Activated CD8-positive, alpha-beta memory T cell treated with anti-CD3 and anti-CD28 coated beads, Interleukin-2, amount 50 U/mL, for 1 hour (primary cell): ENCODE results near the gene CMC4.

Experiments
- DNase-seq: peaks from one replicate; pipeline ENCODE4 v3.0.0-alpha.2; 2020; ENCODE audit errors: extremely low read depth

The CMC4 gene

GRCh38 chrX:155053656-155054055 lies 17.3 kb downstream of the CMC4 start:
- DNase-seq, result no peak

- DNase-seq, result no peak
Measured at GRCh38 chrX:155052738-155053498, 18.0 kb downstream of the CMC4 start.

GRCh38 chrX:155048977-155049619 lies 21.8 kb downstream of the CMC4 start:
- DNase-seq, result no peak

- no peak for DNase-seq
Measured at GRCh38 chrX:155046811-155047528, 24.0 kb downstream of the CMC4 start.

GRCh38 chrX:155046129-155046810 lies 24.7 kb downstream of the CMC4 start:
- DNase-seq, result no peak

GRCh38 chrX:155035688-155036087 lies 35.2 kb downstream of the CMC4 start:
- no peak for DNase-seq

- no peak for DNase-seq
Measured at GRCh38 chrX:155031657-155032056, 39.3 kb downstream of the CMC4 start.

GRCh38 chrX:155028877-155029291 lies 42.1 kb downstream of the CMC4 start:
- no peak for DNase-seq

- DNase-seq, result no peak
Measured at GRCh38 chrX:155028129-155028528, 42.8 kb downstream of the CMC4 start.

GRCh38 chrX:155027509-155028066 lies 43.3 kb downstream of the CMC4 start:
- no peak for DNase-seq

- DNase-seq, result peak; percentile 81
Measured at GRCh38 chrX:155026727-155027508, 44.0 kb downstream of the CMC4 start, which contains the start of gene FUNDC2. Gene FUNDC2, plus strand, starts transcription at chrX:155026844. Its CDS starts 95 bp downstream, at chrX:155026939.

GRCh38 chrX:155026420-155026726 lies 44.6 kb downstream of the CMC4 start:
- DNase-seq, result no peak

- no peak for DNase-seq
Measured at GRCh38 chrX:155023907-155024833, 46.8 kb downstream of the CMC4 start.

- no peak for DNase-seq
Measured at GRCh38 chrX:155022585-155022984, 48.4 kb downstream of the CMC4 start, which contains the start of gene F8. Gene F8, minus strand, starts transcription at chrX:155022723. Its CDS starts 171 bp downstream, at chrX:155022552.

GRCh38 chrX:155020591-155020990 lies 50.3 kb downstream of the CMC4 start:
- no peak for DNase-seq
